ENCODE results near the gene RBSN. TPM values are rescaled to one million over a fixed set of nuclear protein-coding genes. Genes with fewer than 3 reads are reported as not detected.
A peak's percentile ranks its signal among the peaks of the same experiment; 100 is the strongest.

Gene RBSN
- total RNA-seq, 5 donors from 2014 or later (not counting 1 experiment from before 2014, with no cell fraction given) = 24.7 to 42.7 (median 34.4) TPM

- Histone ChIP-seq H3K4me1 (ENCODE audit: control insufficient read depth in 1 of 2, extremely low read depth in 1 of 2, insufficient read depth in 2 of 2, low read length in 2 of 2) (peaks cover 0 to 7% of the 10 kb centered on the region in 2 experiments), H3K9me3 (no peaks in the 10 kb centered on the region), H3K27me3 (replicated peaks in 1 of 2; ENCODE audit: control insufficient read depth in 2 of 2, extremely low read depth in 1 of 2, insufficient read depth in 2 of 2, low read length in 1 of 2) (peaks cover 0 to 12% of the 10 kb centered on the region in 2 experiments), H3K36me3 (ENCODE audit: control insufficient read depth in 2 of 2, extremely low read depth in 1 of 2, insufficient read depth in 1 of 2, low read length in 1 of 2) (no peaks in the 10 kb centered on the region), H3K27ac (ENCODE audit: low read length) (no peak overlapping the region), H3K4me3 (ENCODE audit: control insufficient read depth in 1 of 2, extremely low read depth in 1 of 2, low read length in 1 of 2) (no peak overlapping the region)
- DNase-seq (no peak), ATAC-seq (replicated peaks in 1 of 4) (no peak)
- no peak overlapping the region for H3K4me3 Mint-ChIP-seq
- peaks cover 0 to 8% of the 10 kb centered on the region in 2 donors for H3K27me3 Mint-ChIP-seq
- ChIA-PET CTCF (interaction anchor here (0.6 to 2.1 kb wide), 4 partner anchors 10 to 1141 kb away, joined by 3 to 9 read pairs (median 4); no protein-coding TSS in a partner anchor), POLR2A (no interaction called here)
- WGBS (ENCODE audit: insufficient coverage) = 84% methylated on average over 12 of the region's 16 CpGs
- H3K27ac Mint-ChIP-seq = peak overlapping the region in 1 of 2 donors; percentile 38
- peaks cover 5 to 11% (median 5%) of the 10 kb centered on the region in 3 donors for H3K4me1 Mint-ChIP-seq
- no peaks in the 10 kb centered on the region for H3K9me3 Mint-ChIP-seq
- H3K36me3 Mint-ChIP-seq = no peaks in the 10 kb centered on the region
Measured at GRCh38 chr3:15107075-15107947, 8.4 kb upstream of the RBSN start.

DNA sequence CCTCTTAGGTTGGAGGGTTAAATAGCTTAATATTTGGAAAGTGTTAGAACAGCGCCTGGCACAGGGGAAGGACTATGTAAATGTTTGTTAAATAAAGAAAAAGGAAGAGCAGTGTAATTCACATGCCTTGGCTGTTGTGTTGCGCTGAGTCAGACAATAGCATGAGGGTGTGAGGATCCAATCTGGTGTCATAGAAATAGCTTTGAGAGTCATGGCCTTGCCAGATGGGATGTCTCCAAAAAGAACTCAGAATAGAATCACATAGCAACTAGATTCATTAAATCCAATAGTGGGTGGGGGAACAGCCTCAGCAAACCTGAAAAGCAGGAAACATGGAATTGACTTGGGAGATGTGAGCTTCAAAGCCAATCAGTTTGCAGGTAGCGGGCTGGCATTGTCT is 3.9 kb upstream of the RBSN start:
- WGBS (ENCODE audit: insufficient coverage) = 63% methylated on average over 1 of the region's 3 CpGs
- peaks cover 19 to 28% (median 22%) of the 10 kb centered on the region in 3 donors for H3K4me1 Mint-ChIP-seq
- CTCF ChIA-PET = no interaction called here

GRCh38 chr3:15102256-15102655 is 3.3 kb upstream of the RBSN start:
- H3K9me3 Mint-ChIP-seq = no peaks in the 10 kb centered on the region
- H3K27me3 ChIP-seq (replicated peaks in 1 of 2; ENCODE audit: control insufficient read depth in 2 of 2, extremely low read depth in 1 of 2, insufficient read depth in 2 of 2, low read length in 1 of 2) = peaks cover 0 to 3% of the 10 kb centered on the region in 2 experiments
- DNase-seq (no peak), ATAC-seq (replicated peaks in 1 of 4) (no peak)
- peaks cover 20 to 27% (median 24%) of the 10 kb centered on the region in 3 donors for H3K4me1 Mint-ChIP-seq
- H3K36me3 Mint-ChIP-seq = peaks cover 3% of the 10 kb centered on the region
- WGBS (ENCODE audit: insufficient coverage) = 35% methylated on average over 4 of the region's 4 CpGs
- H3K36me3 ChIP-seq (ENCODE audit: control insufficient read depth in 2 of 2, extremely low read depth in 1 of 2, insufficient read depth in 1 of 2, low read length in 1 of 2) = no peaks in the 10 kb centered on the region
- H3K27ac Mint-ChIP-seq = no peak overlapping the region
- POLR2A ChIA-PET = interaction anchor here in 1 of 2 donors (0.6 kb wide), 1 partner anchor 552 kb away, joined by 3 read pairs; no protein-coding TSS in a partner anchor
- CTCF ChIA-PET = no interaction called here
- no peak overlapping the region for H3K4me3 ChIP-seq (ENCODE audit: control insufficient read depth in 1 of 2, extremely low read depth in 1 of 2, low read length in 1 of 2)
- no peak overlapping the region for H3K4me3 Mint-ChIP-seq
- peaks cover 5 to 18% of the 10 kb centered on the region in 2 experiments for H3K4me1 ChIP-seq (ENCODE audit: control insufficient read depth in 1 of 2, extremely low read depth in 1 of 2, insufficient read depth in 2 of 2, low read length in 2 of 2)
- peaks cover 0 to 3% of the 10 kb centered on the region in 2 donors for H3K27me3 Mint-ChIP-seq
- H3K27ac ChIP-seq (ENCODE audit: low read length) = no peak overlapping the region
- no peaks in the 10 kb centered on the region for H3K9me3 ChIP-seq

More for the DNA sequence above, 3.9 kb upstream of the RBSN start:
- H3K4me1 ChIP-seq (ENCODE audit: control insufficient read depth in 1 of 2, extremely low read depth in 1 of 2, insufficient read depth in 2 of 2, low read length in 2 of 2) = peaks cover 3 to 13% of the 10 kb centered on the region in 2 experiments
- ATAC-seq (replicated peaks in 1 of 4) (no peak), DNase-seq (no peak)
- H3K9me3 Mint-ChIP-seq = no peaks in the 10 kb centered on the region
- peaks cover 2% of the 10 kb centered on the region for H3K36me3 Mint-ChIP-seq
- no peaks in the 10 kb centered on the region for H3K9me3 ChIP-seq
- H3K27me3 ChIP-seq (replicated peaks in 1 of 2; ENCODE audit: control insufficient read depth in 2 of 2, extremely low read depth in 1 of 2, insufficient read depth in 2 of 2, low read length in 1 of 2) = peaks cover 0 to 4% of the 10 kb centered on the region in 2 experiments
- POLR2A ChIA-PET = interaction anchor here in 1 of 2 donors (0.6 kb wide), 1 partner anchor 551 kb away, joined by 3 read pairs; no protein-coding TSS in a partner anchor
- peaks cover 0 to 6% of the 10 kb centered on the region in 2 donors for H3K27me3 Mint-ChIP-seq
- H3K4me3 ChIP-seq (ENCODE audit: control insufficient read depth in 1 of 2, extremely low read depth in 1 of 2, low read length in 1 of 2) = no peak overlapping the region
- no peak overlapping the region for H3K27ac Mint-ChIP-seq
- H3K27ac ChIP-seq (ENCODE audit: low read length) = no peak overlapping the region
- H3K4me3 Mint-ChIP-seq = no peak overlapping the region
- no peaks in the 10 kb centered on the region for H3K36me3 ChIP-seq (ENCODE audit: control insufficient read depth in 2 of 2, extremely low read depth in 1 of 2, insufficient read depth in 1 of 2, low read length in 1 of 2)

DNA sequence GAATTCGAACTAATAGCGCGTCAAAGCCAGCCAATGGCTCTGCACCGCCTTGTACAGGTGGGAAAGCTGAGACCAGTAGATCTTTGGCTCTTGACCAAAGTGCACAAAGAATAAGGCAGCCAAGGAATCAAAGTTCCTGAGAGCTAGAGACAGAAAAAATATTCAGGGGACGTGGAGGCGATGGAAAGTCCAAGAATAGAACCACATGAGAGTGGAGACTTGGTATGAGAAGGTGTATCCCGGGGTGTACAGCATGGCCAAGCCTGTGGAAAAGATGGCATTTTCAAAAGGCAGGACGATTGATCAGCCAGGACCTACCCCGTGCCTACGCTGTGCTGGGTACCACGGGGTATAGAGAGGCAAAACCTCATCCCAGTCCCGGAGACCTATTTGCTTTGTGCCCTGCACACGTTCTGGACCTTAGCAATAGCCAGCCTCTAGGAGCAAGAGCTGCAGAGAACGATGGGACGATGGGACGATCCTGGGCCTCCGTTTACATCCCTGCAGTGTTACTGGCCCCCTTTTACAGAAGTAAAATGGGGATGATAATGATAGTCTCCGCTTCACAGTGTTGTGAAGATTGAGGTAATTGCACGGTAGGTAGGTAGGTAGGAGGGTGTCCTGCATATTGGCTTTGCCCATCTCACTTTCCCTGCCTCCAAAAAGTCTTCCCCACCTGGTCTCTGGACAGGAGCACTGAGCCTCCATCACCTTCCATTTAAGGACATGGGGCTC is 583 bp upstream of the RBSN start:
- CTCF ChIA-PET = interaction anchor here (0.5 to 2.2 kb wide), 6 partner anchors 18 to 1167 kb away, joined by 3 to 6 read pairs (median 4); partner anchors contain the start of gene CAPN7 (in 1 of the 2)
- Mint-ChIP-seq H3K36me3 (peaks cover 19% of the 10 kb centered on the region), H3K9me3 (no peaks in the 10 kb centered on the region), H3K27me3 (no peaks in the 10 kb centered on the region), H3K27ac (peak overlapping the region; percentile 89 to 94), H3K4me3 (peak overlapping the region; percentile 87 to 94 (median 90)), H3K4me1 (peaks cover 25 to 30% (median 29%) of the 10 kb centered on the region in 3 donors)
- WGBS (ENCODE audit: insufficient coverage) = under 1% methylated on average over 12 of the region's 19 CpGs
- Histone ChIP-seq H3K27me3 (replicated peaks in 1 of 2; ENCODE audit: control insufficient read depth in 2 of 2, extremely low read depth in 1 of 2, insufficient read depth in 2 of 2, low read length in 1 of 2) (peaks cover 0 to 3% of the 10 kb centered on the region in 2 experiments), H3K9me3 (no peaks in the 10 kb centered on the region), H3K4me3 (ENCODE audit: control insufficient read depth in 1 of 2, extremely low read depth in 1 of 2, low read length in 1 of 2) (peak overlapping the region; percentile 89 to 93), H3K27ac (ENCODE audit: low read length) (peak overlapping the region; percentile 97), H3K36me3 (ENCODE audit: control insufficient read depth in 2 of 2, extremely low read depth in 1 of 2, insufficient read depth in 1 of 2, low read length in 1 of 2) (peaks cover 3 to 24% of the 10 kb centered on the region in 2 donors), H3K4me1 (ENCODE audit: control insufficient read depth in 1 of 2, extremely low read depth in 1 of 2, insufficient read depth in 2 of 2, low read length in 2 of 2) (peaks cover 5 to 23% of the 10 kb centered on the region in 2 experiments)
- ATAC-seq (replicated peaks in 1 of 4) (peak in 3 of 4 experiments; percentile 33 to 42 (median 34)), DNase-seq (peak in 7 of 35 experiments; percentile 4 to 25 (median 16))
- POLR2A ChIA-PET = interaction anchor here in 1 of 2 donors (0.6 to 0.7 kb wide), 4 partner anchors 35 to 1165 kb away, joined by 3 to 5 read pairs (median 3); partner anchors contain the start of genes CAPN7, DPH3 and MRPS25

GRCh38 chr3:15097891-15098290 is 1.1 kb downstream of the RBSN start:
- H3K36me3 ChIP-seq (ENCODE audit: control insufficient read depth in 2 of 2, extremely low read depth in 1 of 2, insufficient read depth in 1 of 2, low read length in 1 of 2) = peaks cover 3 to 40% of the 10 kb centered on the region in 2 donors
- H3K4me3 ChIP-seq (ENCODE audit: control insufficient read depth in 1 of 2, extremely low read depth in 1 of 2, low read length in 1 of 2) = peak overlapping the region; percentile 89 to 93
- Mint-ChIP-seq H3K27ac (peak overlapping the region; percentile 89 to 94), H3K36me3 (peaks cover 25% of the 10 kb centered on the region), H3K4me3 (peak overlapping the region; percentile 87 to 94 (median 90)), H3K27me3 (no peaks in the 10 kb centered on the region), H3K4me1 (peaks cover 25 to 30% (median 29%) of the 10 kb centered on the region in 3 donors), H3K9me3 (no peaks in the 10 kb centered on the region)
- no peaks in the 10 kb centered on the region for H3K9me3 ChIP-seq
- no peak for ATAC-seq (replicated peaks in 1 of 4)
- CTCF ChIA-PET = interaction anchor here in 1 of 2 donors (0.7 to 2.2 kb wide), 4 partner anchors 25 to 1167 kb away, joined by 3 to 6 read pairs (median 4); partner anchors contain the start of genes CAPN7, CCDC174, DPH3 and OXNAD1
- WGBS (ENCODE audit: insufficient coverage) = 25% methylated on average over 6 of the region's 6 CpGs
- peaks cover 5 to 23% of the 10 kb centered on the region in 2 experiments for H3K4me1 ChIP-seq (ENCODE audit: control insufficient read depth in 1 of 2, extremely low read depth in 1 of 2, insufficient read depth in 2 of 2, low read length in 2 of 2)
- H3K27me3 ChIP-seq (replicated peaks in 1 of 2; ENCODE audit: control insufficient read depth in 2 of 2, extremely low read depth in 1 of 2, insufficient read depth in 2 of 2, low read length in 1 of 2) = no peaks in the 10 kb centered on the region
- DNase-seq = peak in 14 of 35 experiments; percentile 4 to 48 (median 21)
- peak overlapping the region; percentile 97 for H3K27ac ChIP-seq (ENCODE audit: low read length)
- POLR2A ChIA-PET = interaction anchor here in 1 of 2 donors (0.6 kb wide), 1 partner anchor 27 kb away, joined by 3 read pairs; no protein-coding TSS in a partner anchor

All from T-cell (primary cell).